GM10266 (cell line): Measurements from ENCODE around the gene PLD6.

ENCODE experiments used
- DNase-seq: peaks from one replicate; pipeline ENCODE4 v3.0.0; 2012; ENCODE audit errors: extremely low spot score
- TF ChIP-seq, protein P1 (sequence below): IDR thresholded peaks from 2 replicates; pipeline ENCODE4 v1.5.1; 2012; ENCODE audit warnings: mild to moderate bottlenecking, low read depth; ENCODE audit not compliant: control insufficient read depth, insufficient read depth; ENCODE audit errors: missing control alignments

The PLD6 gene

DNA sequence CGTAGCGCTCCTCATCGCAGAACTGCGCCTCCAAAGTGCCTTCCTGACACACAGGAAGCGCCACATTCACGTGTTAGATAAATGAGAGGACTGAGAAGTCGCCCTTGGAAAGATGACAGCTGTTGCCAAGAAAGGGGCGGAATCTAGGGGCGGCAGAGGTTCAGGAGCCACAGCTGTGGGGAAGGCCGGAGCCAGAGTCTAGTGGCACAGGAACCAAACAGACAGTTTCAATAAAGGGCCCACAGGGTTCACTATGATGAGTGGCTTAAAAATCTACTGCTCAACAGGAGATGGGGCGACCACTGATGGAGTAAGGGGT, 26.1 kb upstream of the PLD6 start:
- no peak for DNase-seq
- TF ChIP-seq, protein P1, sequence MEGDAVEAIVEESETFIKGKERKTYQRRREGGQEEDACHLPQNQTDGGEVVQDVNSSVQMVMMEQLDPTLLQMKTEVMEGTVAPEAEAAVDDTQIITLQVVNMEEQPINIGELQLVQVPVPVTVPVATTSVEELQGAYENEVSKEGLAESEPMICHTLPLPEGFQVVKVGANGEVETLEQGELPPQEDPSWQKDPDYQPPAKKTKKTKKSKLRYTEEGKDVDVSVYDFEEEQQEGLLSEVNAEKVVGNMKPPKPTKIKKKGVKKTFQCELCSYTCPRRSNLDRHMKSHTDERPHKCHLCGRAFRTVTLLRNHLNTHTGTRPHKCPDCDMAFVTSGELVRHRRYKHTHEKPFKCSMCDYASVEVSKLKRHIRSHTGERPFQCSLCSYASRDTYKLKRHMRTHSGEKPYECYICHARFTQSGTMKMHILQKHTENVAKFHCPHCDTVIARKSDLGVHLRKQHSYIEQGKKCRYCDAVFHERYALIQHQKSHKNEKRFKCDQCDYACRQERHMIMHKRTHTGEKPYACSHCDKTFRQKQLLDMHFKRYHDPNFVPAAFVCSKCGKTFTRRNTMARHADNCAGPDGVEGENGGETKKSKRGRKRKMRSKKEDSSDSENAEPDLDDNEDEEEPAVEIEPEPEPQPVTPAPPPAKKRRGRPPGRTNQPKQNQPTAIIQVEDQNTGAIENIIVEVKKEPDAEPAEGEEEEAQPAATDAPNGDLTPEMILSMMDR = no peak

DNA sequence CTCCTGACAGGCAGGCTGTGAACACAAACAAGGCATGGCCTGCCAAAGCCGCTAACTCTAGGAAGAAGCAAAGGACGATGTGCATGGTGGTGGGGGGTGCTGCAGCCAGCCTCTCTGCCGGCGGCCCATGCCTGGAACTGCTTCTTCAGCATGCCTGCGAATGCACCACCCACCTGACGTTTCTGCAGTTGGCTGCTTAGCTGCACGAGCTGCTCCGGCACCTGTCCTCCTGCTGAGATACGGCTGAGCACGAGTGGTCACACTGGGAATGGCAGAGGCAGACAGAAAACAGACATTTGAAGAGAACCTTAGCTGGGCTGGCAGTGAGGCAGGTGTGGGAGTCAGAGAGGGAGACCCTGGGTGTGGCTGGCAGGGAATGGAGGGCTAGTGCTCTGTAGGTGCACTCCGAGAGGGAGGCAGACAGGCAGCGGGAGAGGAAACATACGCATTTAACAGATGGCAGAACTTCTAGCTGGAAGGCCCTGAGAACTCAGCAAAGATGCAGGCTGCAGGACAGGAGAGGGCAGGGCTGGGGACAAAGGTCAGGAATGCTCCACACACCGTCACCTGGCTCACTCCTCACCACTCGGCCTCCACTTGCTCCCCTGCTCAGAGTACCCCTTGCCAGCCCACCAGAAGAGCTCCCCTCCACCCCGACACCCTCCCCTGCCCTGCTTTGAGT, 25.6 kb upstream of the PLD6 start:
- no peak for DNase-seq

DNA sequence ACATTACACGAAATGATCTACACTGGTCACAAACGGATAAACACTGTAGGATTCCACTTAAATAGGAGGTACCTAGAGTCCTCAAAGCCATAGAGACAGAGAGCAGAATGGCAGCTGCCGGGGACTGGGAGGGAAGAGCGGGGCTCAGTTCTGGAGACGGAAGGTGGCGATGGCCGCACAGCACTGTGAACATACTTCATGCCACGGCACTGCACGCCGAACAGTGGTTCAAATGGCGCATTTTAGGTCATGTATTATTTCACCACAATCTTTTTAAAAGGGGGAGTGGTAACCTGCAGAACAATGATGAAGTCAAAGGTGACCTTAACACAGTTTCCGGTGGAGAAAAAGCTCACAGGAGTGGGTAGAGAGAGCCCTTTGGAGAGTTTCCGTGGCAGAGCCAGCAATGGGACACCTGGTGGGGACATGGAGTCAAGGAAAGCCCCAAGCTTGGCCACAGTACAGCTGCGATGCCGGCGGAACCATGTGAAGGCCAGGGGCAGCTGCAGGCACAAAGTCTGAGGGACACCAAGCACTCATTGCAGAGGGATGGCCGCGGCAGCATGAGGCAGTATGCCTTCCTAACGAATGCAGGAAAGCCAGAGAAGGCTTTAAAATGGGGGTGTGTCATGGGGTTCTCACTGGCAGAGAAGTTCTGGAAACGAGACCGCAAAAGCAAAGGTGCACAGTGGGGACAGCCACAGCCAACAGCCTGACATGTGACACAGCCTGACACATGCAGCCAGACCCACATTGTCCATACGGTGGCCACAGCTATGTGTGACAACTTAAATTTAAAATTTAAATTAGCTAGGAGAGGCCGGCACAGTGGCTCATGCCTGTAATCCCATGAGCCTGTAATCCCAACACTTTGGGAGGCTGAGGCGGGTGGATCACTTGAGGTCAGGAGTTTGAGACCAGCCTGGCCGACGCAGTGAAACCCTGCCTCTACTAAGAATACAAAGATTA, 23.6 kb upstream of the PLD6 start:
- no peak for DNase-seq
- TF ChIP-seq, protein P1 = no peak

More for the DNA sequence above, 25.6 kb upstream of the PLD6 start:
- TF ChIP-seq, protein P1 = no peak

GRCh38 chr17:17228521-17229279, 22.6 kb upstream of the PLD6 start:
- no peak for DNase-seq
- TF ChIP-seq, protein P1 = no peak

DNA sequence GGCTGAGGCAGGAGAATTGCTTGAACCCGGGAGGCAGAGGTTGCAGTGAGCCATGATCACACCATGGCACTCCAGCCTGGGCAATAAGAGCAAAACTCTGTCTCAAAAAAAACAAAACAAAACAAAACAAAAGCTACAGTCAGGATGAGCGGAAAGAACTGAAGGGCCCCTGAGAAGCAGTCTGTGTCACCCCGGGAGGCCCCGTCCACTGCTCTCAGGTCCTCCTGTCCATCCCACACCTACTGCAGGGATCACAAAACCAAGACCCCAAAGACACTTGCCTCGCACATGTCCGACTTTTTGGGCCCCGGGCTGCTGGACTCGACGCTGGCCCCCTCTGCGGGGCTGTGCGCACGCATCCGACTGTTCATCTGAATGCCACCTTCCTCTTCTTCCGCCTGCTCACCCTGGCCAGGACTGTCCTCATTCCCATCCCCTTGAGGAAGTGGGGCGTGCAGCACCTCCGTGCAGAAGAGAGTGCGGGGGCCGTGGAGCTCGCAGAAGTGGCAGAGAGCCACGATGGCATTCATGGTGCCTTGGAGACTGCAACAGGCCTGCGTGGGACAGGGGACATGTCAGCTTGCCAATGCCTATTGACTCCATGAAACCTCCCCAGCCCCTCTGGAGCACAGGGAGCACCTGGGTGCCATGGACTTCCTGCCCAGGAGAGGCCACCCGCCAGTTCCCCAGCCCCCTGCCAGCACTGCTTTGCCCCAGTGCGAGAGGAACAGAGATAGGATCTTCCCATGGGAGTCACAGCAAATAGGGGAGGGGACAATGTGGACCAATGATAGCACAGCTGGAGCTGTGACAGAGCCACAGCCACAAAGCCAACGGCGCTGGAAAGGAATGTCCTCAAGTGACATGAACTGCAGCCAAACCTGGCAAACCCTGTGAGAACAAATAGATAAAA, 21.7 kb upstream of the PLD6 start:
- TF ChIP-seq, protein P1 = no peak
- no peak for DNase-seq

DNA sequence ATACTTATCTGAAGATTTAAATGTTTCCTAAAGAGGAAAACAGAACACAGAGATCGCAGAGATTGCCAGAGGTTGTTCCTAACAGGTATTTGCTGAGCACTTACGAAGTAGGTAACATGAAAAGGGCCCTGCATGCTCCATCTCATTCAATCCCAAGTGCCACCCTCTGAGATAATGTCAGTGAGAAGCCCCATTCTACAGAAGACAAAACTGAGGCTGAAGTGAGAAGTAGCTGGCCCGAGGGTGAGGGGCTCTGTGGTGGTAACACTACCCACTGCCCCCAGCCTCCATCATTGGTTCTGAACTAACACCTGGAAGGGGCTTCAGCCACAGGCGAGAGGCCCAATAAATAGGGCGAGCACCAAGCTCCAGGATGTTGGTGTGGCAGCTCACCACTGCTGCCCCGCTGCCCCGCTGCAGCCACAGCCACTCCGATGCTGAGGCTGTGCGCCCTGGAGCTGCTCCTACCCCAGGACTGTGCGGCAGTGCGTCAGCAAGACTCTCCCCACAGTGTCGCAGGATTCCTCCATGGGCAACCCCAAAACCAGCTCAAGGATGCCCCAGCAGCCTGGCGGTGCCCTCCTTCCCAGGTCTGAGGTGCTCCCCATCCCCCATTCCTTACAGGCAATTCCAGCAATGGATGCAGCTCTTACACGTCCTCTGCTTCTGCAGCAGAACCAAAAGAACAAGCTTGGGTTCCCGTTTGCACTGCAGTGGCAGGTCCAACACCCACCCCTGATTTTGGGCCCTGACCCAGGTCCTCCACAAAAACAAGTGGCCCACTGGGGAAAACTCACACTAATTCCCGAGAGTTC, 20.5 kb upstream of the PLD6 start:
- no peak for DNase-seq

More for the DNA sequence above, 20.5 kb upstream of the PLD6 start:
- TF ChIP-seq, protein P1 = no peak
